HG03196 (cell line): ENCODE data around the gene SLC7A5.
"Not testable (repeated sequence)": the region's sequence is repeated elsewhere in the genome, so short reads cannot be mapped to it uniquely, and the experiment has no call there.

Experiments used
- ATAC-seq: cut with Tn5 transposase; IDR thresholded peaks from one replicate; pipeline ENCODE4 v1.9.1; 2021; ENCODE audit not compliant: unreplicated experiment

The SLC7A5 gene

GRCh38 chr16:87835882-87836331, 33.4 kb downstream of the SLC7A5 start:
- no peak for ATAC-seq

- no peak for ATAC-seq
Observed at GRCh38 chr16:87834668-87835473, 34.4 kb downstream of the SLC7A5 start.

DNA sequence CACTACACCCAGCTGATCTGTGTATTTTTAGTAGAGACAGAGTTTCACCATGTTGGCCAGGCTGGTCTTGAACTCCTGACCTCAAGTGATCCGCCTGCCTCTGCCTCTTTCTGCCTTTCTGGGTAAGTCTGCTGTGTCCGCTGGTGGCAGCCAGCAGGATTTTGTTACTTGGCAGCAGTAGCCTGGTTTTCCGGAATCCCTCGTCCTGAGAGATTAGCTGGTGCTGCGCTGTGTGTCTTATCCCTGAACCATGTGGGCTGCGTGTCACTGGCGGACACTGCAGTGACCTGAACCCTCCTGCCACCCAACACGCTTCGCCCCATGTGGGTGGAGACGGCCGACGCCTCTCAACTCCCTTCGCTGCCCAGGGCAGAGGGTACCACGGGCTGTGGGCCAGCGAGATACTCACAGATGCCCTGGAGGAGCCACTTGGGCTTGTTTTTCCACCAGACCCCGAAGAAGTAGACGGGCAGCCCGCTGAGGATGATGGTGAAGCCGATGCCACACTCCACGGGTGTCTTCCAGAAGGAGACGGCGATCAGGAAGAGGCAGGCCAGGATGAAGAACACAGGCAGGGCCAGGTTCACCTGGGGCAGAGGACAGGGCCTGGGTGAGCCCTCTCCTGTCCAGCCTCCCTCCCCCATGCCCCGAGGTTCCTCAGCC, 35.2 kb downstream of the SLC7A5 start:
- ATAC-seq = no peak

DNA sequence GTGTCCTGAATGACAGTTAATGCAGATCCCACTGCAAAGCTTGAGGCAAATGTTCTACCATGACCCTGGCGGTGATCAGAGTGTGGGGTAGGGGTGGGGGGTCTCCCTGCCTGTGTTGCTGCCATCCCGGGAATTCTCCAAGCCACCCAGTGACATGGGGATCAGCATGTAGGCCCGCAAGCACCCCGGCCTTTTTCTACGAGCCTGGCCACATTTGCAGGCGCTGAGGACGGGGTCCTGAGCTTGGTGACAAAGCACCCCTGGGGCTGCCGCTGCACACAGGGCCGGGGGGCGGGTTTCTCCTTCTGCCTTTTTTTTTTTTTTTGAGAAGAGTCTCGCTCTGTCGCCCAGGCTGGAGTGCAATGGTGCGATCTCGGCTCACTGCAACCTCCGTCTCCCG, 35.8 kb downstream of the SLC7A5 start:
- no peak for ATAC-seq

DNA sequence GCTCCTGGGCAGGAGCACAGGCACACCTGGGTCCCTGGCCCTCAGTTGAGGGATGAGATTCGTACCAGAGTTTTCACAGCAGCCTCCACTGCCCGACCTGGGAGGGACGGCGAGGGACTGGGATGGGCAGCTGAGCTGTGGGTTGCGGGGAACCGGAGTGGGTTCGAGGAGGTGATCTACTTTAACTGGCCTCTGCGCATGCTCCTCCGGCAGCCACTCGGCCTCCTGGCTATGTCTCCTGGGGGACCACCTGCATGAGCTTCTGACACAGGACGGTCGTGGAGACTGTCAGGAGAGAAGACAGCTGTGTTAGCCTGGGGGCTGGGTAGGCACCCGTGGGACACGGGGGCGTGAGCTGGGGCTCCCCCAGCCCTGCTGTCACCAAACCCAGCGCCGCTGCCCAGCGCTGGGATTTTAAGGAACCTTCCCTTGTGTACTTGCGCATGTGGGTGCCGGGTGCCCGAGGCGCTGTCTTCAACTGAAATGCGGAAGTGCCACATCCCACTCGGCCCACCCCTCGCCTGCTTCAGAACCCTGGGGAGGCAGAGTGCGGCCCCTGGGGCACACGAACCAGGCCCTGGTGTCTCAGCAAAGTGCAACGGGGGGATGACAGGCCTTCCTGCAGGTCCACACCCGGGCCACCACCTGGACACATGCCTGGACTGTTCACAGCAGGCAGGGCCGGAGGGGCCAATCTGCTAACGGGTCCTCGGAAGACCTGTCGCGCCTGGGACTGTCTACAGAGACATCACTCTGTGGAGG, 36.4 kb downstream of the SLC7A5 start:
- no peak for ATAC-seq

GRCh38 chr16:87832137-87832527, 37.2 kb downstream of the SLC7A5 start:
- ATAC-seq = no peak

DNA sequence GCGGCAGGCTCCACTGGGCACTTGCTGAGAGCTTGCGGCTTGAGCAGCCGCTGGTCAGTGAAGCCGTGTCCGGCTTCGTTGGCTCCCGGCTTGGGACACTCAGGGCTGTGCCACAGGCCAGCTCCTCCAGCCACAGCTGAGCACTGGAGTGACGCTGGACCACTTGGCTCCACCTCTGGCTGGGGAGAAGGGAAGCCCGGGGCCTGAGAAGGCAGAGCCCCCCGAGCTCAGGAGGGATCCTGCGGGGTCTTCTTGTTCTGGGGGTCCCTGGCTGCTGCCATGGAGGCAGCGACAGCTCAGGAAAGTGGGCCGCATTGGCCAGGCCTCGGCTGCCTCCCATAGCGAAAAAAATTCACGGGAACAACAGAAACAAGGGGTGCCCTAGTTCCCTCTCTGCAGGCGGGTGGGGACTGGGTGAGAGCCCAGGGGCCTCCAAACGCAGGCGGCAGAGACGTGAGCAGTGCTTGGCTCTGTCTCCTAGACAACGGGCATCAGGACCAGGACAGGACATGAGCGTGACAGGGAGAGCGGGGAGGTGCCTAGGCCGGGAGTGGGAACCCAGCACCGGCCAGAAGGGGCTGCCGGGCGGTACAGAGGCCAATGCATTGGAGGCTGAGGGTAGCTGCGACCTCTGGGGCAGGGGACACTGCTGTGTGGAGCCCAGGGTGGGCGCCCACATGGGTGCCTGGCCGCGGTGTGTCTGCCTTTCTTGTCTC, 37.7 kb downstream of the SLC7A5 start:
- ATAC-seq = no peak

DNA sequence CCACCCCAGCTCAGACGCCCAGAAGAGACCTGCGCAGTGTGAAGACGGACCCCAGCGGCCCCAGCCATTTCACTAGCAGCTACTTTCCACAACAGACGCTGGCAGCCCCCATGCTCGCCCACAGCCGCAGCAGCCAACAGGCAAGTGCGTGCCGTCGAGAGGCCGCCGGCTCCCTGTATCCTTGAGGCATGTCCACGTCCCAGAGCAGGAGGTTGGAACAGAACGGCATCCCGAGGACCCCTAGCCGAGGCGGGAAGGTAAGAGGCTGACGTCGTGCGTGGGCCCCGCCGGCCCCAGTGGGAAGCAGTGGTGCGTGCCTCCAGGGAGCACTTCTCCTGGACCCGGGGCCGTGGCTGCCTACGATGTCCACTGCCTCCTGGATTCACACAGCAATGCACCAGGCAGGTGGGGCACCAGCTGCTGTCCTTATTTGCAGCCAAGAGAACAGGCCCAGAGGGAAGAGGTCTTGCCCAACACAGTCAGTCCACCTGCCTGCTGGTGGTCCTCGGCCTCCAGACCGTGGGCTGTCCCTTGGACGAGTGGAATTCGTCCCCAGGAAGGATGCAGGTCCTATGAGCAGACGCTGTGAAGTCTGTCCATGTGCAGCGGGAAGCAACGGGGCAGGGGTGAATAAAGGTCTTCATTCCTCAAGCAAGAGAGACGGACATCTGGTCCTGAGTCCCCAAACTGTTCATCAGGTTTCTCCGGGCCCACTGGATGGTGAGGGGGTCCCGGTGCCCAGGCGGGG, 38.5 kb downstream of the SLC7A5 start:
- ATAC-seq = no peak

GRCh38 chr16:87829988-87830672, 39.2 kb downstream of the SLC7A5 start:
- no peak for ATAC-seq

GRCh38 chr16:87829622-87829980, 39.7 kb downstream of the SLC7A5 start:
- ATAC-seq = no peak

DNA sequence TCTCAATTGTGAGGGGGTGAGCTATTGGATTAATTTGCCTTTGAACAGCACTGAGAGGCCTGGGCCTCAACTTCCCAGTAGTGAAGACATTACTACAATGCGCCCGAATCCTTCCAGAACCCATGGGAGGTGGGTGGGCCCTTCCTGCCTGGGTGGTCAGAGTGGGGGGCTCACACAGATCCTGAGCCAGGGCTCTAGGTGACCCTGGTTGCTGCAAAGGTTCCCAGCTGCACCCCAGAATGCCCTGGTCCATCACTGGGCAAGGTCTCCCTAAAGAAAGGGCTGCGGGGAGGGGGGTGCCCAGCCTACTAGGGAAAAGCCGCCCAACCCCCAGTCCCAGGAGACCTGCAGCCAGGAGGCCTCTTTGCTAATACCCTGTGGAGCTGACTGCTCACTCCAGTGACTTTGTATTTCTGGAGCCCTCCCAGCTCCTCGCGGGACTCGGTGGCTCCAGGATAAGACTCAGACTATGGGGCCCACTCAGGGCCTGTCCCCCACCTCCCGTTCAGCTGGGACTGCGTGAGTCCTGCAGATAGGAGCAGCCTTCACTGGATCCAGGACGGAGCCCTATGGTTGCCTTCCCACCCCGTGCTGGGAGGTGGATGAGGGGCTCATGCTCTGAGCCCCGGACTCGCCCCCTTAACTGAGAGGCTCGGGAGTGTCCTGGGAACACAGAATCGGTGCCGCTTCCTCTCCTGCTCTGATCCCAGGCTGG, 40.2 kb downstream of the SLC7A5 start:
- ATAC-seq = no peak

GRCh38 chr16:87828071-87828906, 41.0 kb downstream of the SLC7A5 start:
- no peak for ATAC-seq

DNA sequence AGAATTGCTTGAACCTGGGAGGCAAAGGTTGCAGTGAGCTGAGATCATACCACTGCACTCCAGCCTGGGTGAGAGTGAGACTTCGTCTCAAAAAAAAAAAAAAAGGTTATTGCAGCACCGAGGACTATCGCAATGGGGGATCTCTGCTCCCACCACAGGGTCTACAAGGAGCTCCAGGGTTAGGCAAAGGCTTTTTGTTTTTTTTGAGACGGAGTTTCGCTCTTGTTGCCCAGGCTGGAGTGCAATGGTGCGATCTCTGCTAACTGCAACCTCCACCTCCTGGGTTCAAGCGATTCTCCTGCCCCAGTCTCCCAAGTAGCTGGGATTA, 41.8 kb downstream of the SLC7A5 start:
- not testable (repeated sequence) for ATAC-seq

GRCh38 chr16:87826798-87827587, 42.3 kb downstream of the SLC7A5 start:
- ATAC-seq = no peak

DNA sequence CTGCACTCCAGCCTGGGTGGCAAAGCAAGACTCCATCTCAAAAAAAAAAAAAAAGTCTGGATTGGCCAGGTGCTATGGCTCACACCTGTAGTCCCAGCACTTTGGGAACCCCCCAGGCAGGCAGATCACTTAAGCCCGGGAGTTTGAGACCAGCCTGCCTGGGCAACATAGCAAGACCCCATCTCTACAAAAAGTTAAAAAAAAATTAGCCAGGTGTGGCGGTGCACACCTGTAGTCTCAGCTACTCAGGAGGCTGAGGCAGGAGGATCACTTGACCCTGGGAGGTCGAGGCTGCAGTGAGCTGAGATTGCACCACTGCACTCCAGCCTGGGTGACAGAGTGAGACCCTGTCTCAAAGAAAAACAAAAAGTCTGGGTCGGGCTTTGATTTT, 42.9 kb downstream of the SLC7A5 start:
- not testable (repeated sequence) for ATAC-seq

GRCh38 chr16:87825842-87826120, 43.5 kb downstream of the SLC7A5 start:
- ATAC-seq = not testable (repeated sequence)

GRCh38 chr16:87824991-87825841, 44.1 kb downstream of the SLC7A5 start:
- ATAC-seq = no peak
